ENCODE results near the gene AFF1.

GRCh38 chr4:87134122-87134521, 199.3 kb downstream of the AFF1 start:
- TF ChIP-seq CTCF (IDR thresholded peaks at IDR 0.05) (no peak), POLR2A (IDR thresholded peaks at IDR 0.05) (no peak)
